Gastroesophageal sphincter (tissue), 4 donors: ENCODE results near the gene TATDN3. TPM values are rescaled to one million over a fixed set of nuclear protein-coding genes. Genes with fewer than 3 reads are reported as not detected.
"Not testable (repeated sequence)": the region's sequence is repeated elsewhere in the genome, so short reads cannot be mapped to it uniquely, and the experiment has no call there.

Experiments used
- ATAC-seq: fragments of 150-250 bp; one replicate; pipeline ENCODE4 v1.9.1; 2016; ENCODE audit warnings: mild to moderate bottlenecking, moderate library complexity
- H3K27ac ChIP-seq, 4 donors: fragments of 200-600 bp; sonication (generic) in 3 of 4; 1 replicate in 3 of 4; 2 replicates in 1 of 4; pipeline ENCODE4 v1.5.1; 2016 to 2019
- H3K27me3 ChIP-seq: fragments of 200-600 bp; sonication (generic); one replicate; pipeline ENCODE4 v1.5.1; 2019
- H3K36me3 ChIP-seq, 2 donors: fragments of 200-600 bp; sonication (generic); one replicate each; pipeline ENCODE4 v1.5.1; 2019; ENCODE audit warnings: control low read depth in 1 of 2
- H3K4me1 ChIP-seq, 3 donors: fragments of 200-600 bp; sonication (generic); 1 replicate in 2 of 3; 2 replicates in 1 of 3; pipeline ENCODE4 v1.5.1; 2016 to 2019; ENCODE audit warnings: control low read depth in 2 of 3
- H3K4me3 ChIP-seq, 2 donors: fragments of 200-600 bp; sonication (generic); one replicate each; pipeline ENCODE4 v1.5.1; 2019; ENCODE audit warnings: mild to moderate bottlenecking in 1 of 2, moderate library complexity in 1 of 2
- H3K9me3 ChIP-seq, 3 donors: fragments of 200-600 bp; sonication (generic); one replicate each; pipeline ENCODE4 v1.5.1; 2017 to 2019; ENCODE audit warnings: control low read depth in 2 of 3
- CTCF ChIP-seq, 4 experiments: fragments of 200-600 bp in 2 of 4; fragments of 450-650 bp in 2 of 4; sonication (generic) in 1 of 4; IDR thresholded peaks; one replicate each; pipeline ENCODE4 v1.5.1; 2017 to 2019; ENCODE audit warnings: antibody characterized with exemption in 4 of 4, mild to moderate bottlenecking in 2 of 4, moderate library complexity in 2 of 4
- EP300 ChIP-seq: sonication (generic); formaldehyde crosslinking; IDR thresholded peaks from one replicate; pipeline ENCODE4 v1.6.1; 2017; ENCODE audit warnings: antibody characterized with exemption, mild to moderate bottlenecking
- POLR2A ChIP-seq, 2 donors: fragments of 450-650 bp; IDR thresholded peaks; one replicate each; pipeline ENCODE4 v1.6.1; 2017; ENCODE audit warnings: antibody characterized with exemption in 2 of 2, mild to moderate bottlenecking in 2 of 2, moderate library complexity in 1 of 2
- POLR2AphosphoS5 ChIP-seq: sonication (generic); formaldehyde crosslinking; IDR thresholded peaks from one replicate; pipeline ENCODE4 v1.6.1; 2017; ENCODE audit warnings: antibody characterized with exemption
- WGBS, 2 donors: methylation state at CpG; one replicate each; pipeline ENCODE4 v1.1.5; 2018; ENCODE audit warnings: low coverage in 1 of 2; 5-methylcytosine and 5-hydroxymethylcytosine counted together
- total RNA-seq, 4 donors: library from RNA; depleted of rRNA; stranded (reverse); fragments of >200 nt; gene quantifications; one replicate each; pipeline ENCODE4 v1.1.0, GENCODE V29; 2016

TATDN3 gene
- total RNA-seq, 4 donors from 2014 or later = 7.9 to 23.0 (median 9.9) TPM

- ATAC-seq = no peak
- Histone ChIP-seq H3K36me3 (peaks cover 0 to 28% of the 10 kb centered on the region in 2 donors), H3K27ac (no peak overlapping the region), H3K4me3 (no peak overlapping the region), H3K4me1 (no peaks in the 10 kb centered on the region), H3K9me3 (peaks cover 0 to 10% (median 0%) of the 10 kb centered on the region in 3 donors), H3K27me3 (no peaks in the 10 kb centered on the region)
- WGBS, 2 donors = 80 to 98% methylated on average over 1 to 8 of the region's 9 CpGs
- TF ChIP-seq CTCF (IDR thresholded peaks at IDR 0.05) (no peak), EP300 (no peak), POLR2AphosphoS5 (no peak), POLR2A (IDR thresholded peaks at IDR 0.05) (no peak)
Measured at GRCh38 chr1:212762839-212763238, 28.9 kb upstream of the TATDN3 start.

GRCh38 chr1:212764718-212765281 lies 26.9 kb upstream of the TATDN3 start:
- H3K36me3 ChIP-seq = peaks cover 0 to 37% of the 10 kb centered on the region in 2 donors
- ATAC-seq, H3K27me3 ChIP-seq, H3K4me3 ChIP-seq, H3K27ac ChIP-seq, H3K4me1 ChIP-seq: not testable (repeated sequence)
- peaks cover 0 to 26% (median 3%) of the 10 kb centered on the region in 3 donors for H3K9me3 ChIP-seq
- no CpG with 5 or more reads among the region's 1 CpG for WGBS, 2 donors

DNA sequence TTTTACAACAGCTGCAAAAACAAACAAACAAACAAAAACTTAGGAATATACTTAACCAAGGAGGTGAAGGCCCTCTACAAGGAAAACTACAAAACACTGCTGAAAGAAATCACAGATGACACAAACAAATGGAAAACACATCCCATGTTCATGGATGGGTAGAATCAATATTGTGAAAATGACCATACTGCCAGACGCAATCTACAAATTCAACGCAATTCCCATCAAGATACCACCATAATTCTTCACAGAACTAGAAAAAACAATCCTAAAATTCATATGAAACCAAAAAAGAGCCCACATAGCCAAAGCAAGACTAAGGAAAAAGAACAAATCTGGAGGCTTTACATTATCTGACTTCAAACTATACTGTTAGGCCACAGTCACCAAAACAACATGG lies 24.9 kb upstream of the TATDN3 start:
- not testable (repeated sequence) for ATAC-seq, H3K4me1 ChIP-seq, H3K4me3 ChIP-seq, H3K27me3 ChIP-seq, H3K27ac ChIP-seq
- Histone ChIP-seq H3K9me3 (peaks cover 0 to 37% (median 3%) of the 10 kb centered on the region in 3 donors), H3K36me3 (peaks cover 0 to 42% of the 10 kb centered on the region in 2 donors)
- 42 to 48% methylated on average over 2 of the region's 2 CpGs for WGBS, 2 donors

DNA sequence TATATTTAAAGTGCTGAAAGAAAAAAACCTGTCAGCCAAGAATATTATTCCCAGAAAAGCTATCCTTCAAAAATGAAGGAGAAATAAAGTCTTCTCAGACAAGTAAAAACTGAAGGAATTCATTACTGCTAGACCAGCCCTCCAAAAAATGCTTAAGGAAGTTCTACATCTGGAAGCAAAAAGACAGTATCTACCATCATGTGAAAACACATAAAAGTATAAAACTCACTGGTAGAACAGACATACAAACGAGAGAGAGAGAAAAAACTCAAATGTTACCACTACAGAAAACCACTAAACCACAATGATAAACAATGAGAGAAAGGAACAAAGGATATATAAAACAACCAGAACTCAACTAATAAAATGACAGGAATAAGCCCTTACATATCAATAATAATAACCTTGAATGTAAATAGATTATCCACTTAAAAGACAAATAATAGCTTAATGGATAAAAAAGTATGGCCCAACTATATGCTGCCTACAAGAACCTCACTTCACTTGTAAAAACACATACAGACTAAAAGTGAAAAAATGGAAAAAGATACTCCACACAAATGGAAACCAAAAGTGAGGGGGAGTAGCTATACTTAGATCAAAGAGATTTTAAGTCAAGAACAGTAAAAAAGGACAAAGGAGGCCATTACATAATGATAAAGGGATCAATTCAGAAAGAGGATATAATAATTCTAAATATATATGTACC lies 22.1 kb upstream of the TATDN3 start:
- Histone ChIP-seq H3K4me1 (no peaks in the 10 kb centered on the region), H3K4me3 (no peak overlapping the region), H3K36me3 (peaks cover 0 to 42% of the 10 kb centered on the region in 2 donors), H3K27ac (no peak overlapping the region), H3K9me3 (peaks cover 0 to 37% (median 3%) of the 10 kb centered on the region in 3 donors), H3K27me3 (no peaks in the 10 kb centered on the region)
- 68 to 100% methylated on average over 1 of the region's 1 CpG for WGBS, 2 donors
- no peak for ATAC-seq
- no peak for TF ChIP-seq POLR2A (IDR thresholded peaks at IDR 0.05)
- TF ChIP-seq EP300 = no peak
- TF ChIP-seq CTCF (IDR thresholded peaks at IDR 0.05) = no peak
- TF ChIP-seq POLR2AphosphoS5 = no peak

- Histone ChIP-seq H3K36me3 (peaks cover 0 to 31% of the 10 kb centered on the region in 2 donors), H3K4me3 (no peak overlapping the region), H3K27me3 (no peaks in the 10 kb centered on the region), H3K27ac (no peak overlapping the region), H3K9me3 (peaks cover 0 to 37% (median 3%) of the 10 kb centered on the region in 3 donors), H3K4me1 (no peaks in the 10 kb centered on the region)
- no peak for ATAC-seq
- TF ChIP-seq CTCF (IDR thresholded peaks at IDR 0.05) (no peak), EP300 (no peak)
Measured at GRCh38 chr1:212771341-212771740, 20.4 kb upstream of the TATDN3 start.

- no peaks in the 10 kb centered on the region for H3K4me1 ChIP-seq
- H3K36me3 ChIP-seq = peaks cover 0 to 26% of the 10 kb centered on the region in 2 donors
- WGBS, 2 donors = 90 to 100% methylated on average over 2 of the region's 2 CpGs
- H3K9me3 ChIP-seq = peaks cover 0 to 27% (median 3%) of the 10 kb centered on the region in 3 donors
- no peak for ATAC-seq
- TF ChIP-seq POLR2A (IDR thresholded peaks at IDR 0.05) (no peak), CTCF (IDR thresholded peaks at IDR 0.05) (no peak), POLR2AphosphoS5 (no peak)
- H3K27ac ChIP-seq = no peak overlapping the region
- H3K27me3 ChIP-seq = no peaks in the 10 kb centered on the region
- no peak overlapping the region for H3K4me3 ChIP-seq
Measured at GRCh38 chr1:212773011-212773410, 18.7 kb upstream of the TATDN3 start.
